ENCODE measurements around the gene SESN3. TPM values are rescaled to one million over a fixed set of nuclear protein-coding genes. Genes with fewer than 3 reads are reported as not detected.
"Not testable (repeated sequence)": the region's sequence is repeated elsewhere in the genome, so short reads cannot be mapped to it uniquely, and the experiment has no call there.

SESN3 gene
- total RNA-seq, 1 donor from 2014 or later: 7.0 TPM

- DNase-seq (ENCODE audit: low spot score) (no peak), ATAC-seq (no peak)
Observed at GRCh38 chr11:95252586-95252985, 21.6 kb upstream of the SESN3 start.

DNA sequence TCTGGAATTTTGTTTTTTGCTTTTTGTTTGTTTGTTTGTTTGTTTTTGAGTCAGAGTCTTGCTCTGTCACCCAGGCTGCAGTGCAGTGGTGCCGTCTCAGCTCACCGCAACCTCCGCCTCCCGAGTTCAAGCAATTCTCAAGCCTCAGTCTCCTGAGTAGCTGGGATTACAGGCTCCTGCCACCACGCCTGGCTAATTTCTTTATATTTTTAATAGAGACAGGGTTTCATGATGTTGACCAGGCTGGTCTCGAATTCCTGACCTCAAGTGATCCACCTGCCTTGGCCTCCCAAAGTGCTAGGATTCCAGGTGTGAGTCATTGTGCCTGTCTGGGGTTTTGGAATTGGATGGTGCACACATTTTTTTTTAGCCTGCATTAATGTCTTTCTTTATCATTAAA is 20.9 kb upstream of the SESN3 start:
- ATAC-seq; DNase-seq (ENCODE audit: low spot score): not testable (repeated sequence)

DNA sequence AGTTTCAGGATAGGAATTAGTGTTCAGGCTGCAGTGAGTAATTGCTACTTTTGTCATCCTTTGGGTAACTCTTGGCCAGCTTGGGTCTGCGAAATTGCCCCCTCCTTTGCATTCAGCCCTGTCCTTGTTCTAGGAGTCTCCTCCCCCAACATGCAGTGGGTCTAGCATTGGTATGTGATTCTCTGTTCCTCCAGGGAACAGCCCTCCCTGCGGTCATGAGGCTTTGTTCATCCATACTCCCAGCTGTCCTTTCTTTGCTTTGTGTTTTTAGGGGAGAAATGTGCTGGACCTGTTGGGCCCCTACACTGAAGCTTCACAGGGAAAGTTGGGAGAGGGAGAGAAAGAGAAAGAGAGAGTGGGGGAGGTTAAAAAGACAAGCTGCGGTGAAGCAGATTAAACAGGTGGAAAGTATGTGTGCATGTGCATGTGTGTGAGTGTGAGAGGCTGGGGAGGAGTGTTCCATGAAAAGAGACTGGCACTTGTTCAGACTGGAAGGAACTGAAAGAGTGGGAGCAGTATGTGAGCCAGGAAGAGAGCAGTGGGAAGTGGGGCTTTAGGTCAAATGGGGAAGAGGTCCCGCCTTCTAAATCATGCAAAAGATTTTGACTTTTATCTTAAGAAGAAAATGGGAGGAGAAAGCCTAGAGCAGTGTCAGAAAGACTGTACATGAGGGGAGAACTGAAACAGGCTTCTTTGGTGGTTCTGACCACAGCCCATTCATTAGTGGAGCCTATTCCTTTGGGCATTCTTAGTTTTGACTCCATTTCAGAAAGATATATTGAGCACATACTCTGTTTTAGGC is 17.9 kb upstream of the SESN3 start:
- DNase-seq (ENCODE audit: low spot score) (no peak), ATAC-seq (peak; percentile 32)

DNA sequence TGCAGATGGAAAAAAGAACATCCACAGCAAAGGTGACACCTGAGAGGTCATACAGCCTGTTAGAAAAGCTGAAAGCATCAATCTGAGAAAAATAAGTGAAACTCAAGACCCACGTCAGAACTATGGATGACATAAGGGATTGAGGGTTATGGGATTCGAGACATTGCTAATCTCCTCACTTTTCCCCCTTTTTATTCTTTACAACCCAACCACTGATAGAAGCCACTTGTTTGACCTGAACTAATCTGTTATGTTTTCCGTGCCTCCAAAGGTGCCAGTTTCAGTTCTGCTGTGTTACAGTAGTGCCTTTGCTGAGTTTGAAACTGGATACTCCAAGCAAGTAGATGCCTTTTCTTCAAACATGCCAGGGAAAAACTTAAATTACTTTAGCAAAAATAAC is 16.9 kb upstream of the SESN3 start:
- ATAC-seq (no peak), DNase-seq (ENCODE audit: low spot score) (no peak)

GRCh38 chr11:95247127-95247684 is 16.2 kb upstream of the SESN3 start:
- ATAC-seq: no peak
- DNase-seq (ENCODE audit: low spot score): no peak

DNA sequence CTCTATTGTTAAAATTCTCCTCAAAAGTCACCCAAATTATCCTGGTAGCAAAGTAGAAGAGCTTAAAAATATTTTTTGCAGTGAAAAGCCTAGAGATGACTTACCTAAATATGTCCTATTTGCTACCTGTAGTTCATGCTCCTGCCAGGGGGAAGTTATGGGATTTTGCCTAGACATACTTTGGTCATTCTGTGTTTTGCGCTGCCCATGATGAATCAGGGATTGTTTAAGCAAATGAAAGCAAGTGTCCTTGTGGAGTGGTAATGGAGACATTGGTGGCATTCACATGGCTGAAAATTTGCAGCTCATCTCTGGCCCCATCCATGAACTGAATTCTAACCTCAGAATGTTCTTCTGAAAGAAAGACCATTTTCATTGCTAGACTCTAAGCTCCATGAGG is 14.6 kb upstream of the SESN3 start:
- ATAC-seq (no peak), DNase-seq (ENCODE audit: low spot score) (no peak)

DNA sequence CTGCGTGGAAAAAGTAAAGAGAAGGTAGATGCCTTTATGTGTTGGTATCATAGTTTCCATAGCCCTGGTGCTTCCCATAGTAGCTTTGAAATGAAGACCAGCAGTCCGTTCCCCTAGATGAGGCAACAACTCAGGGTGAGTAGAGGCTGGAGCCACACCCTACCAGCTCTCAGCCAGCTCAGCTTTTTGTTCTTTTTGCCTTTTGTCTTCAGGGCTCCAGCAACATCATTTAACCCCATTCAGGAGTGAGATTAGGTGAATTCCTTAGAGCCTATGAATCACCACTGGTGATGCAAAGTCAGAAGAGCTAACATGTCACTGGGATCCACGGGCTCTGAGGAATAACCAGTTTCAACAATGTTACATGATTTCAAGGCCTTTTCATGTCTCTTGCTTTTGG is 14.0 kb upstream of the SESN3 start:
- ATAC-seq: no peak
- DNase-seq (ENCODE audit: low spot score): no peak

GRCh38 chr11:95243673-95244072 is 12.7 kb upstream of the SESN3 start:
- no peak for ATAC-seq
- no peak for DNase-seq (ENCODE audit: low spot score)

- ATAC-seq (no peak), DNase-seq (ENCODE audit: low spot score) (no peak)
Observed at GRCh38 chr11:95242845-95243605, 12.0 kb upstream of the SESN3 start.

- ATAC-seq (no peak), DNase-seq (ENCODE audit: low spot score) (no peak)
Observed at GRCh38 chr11:95242091-95242844, 11.3 kb upstream of the SESN3 start.

DNA sequence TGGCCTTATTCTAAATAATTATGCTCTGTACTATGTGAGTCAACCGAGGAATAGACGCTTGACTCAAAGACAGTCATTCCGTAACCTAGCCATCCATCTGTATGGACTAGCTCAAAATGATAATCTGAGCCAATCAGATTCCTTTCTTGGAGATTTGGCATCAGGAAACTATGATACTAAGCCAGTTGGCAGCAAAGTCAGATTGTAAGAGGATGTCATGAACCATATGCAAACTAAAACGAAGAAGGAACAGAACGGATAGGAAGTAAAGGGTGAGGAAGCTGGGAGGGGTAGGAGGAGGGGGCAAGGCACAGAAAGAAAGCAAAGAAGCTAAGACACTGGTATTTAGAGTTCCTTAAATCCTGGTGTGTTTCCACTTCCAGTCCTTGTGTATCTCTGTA is 10.7 kb upstream of the SESN3 start:
- DNase-seq (ENCODE audit: low spot score): no peak
- peak; percentile 24 for ATAC-seq

DNA sequence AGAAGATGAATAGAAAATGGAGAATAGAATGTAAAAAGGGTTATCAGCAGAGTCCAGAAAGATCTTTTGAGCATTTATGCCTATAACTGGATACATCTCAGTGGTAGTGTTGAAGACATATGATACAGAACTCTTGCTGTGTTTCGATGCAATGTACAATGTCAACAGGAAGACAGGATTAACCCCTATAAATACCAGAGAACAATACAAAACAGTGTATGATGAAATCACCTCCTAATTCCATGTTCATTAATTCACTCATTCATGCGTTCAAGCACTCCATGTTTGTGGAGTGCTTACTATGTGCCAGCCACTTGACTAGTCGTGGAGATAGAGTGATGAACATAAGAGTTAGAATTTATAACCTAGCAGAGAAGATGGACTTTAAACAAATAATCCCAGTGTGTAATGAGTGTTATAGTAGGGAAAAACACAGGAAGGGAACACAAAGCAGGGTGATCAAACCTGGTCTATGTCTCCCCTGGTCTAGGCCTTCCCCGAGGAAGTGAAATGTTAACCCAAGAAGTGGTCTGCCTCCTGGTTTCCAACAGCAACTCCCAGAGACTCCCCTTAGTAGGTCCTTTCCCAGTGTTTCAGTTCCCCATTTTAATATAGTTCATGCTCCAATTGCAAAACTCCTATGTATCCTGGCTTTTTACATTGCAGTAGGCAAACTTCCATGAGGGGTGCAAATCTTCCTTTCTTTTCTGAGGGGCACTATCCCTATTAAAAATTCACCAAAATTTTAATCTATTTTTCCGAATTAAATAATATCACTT is 9.1 kb upstream of the SESN3 start:
- DNase-seq (ENCODE audit: low spot score) (no peak), ATAC-seq (no peak)

GRCh38 chr11:95232666-95233065 is 1.7 kb upstream of the SESN3 start:
- no peak for ATAC-seq
- DNase-seq (ENCODE audit: low spot score): no peak

GRCh38 chr11:95231881-95232605 is 1.0 kb upstream of the SESN3 start:
- ATAC-seq (peak; percentile 47), DNase-seq (ENCODE audit: low spot score) (peak; percentile 77)

DNA sequence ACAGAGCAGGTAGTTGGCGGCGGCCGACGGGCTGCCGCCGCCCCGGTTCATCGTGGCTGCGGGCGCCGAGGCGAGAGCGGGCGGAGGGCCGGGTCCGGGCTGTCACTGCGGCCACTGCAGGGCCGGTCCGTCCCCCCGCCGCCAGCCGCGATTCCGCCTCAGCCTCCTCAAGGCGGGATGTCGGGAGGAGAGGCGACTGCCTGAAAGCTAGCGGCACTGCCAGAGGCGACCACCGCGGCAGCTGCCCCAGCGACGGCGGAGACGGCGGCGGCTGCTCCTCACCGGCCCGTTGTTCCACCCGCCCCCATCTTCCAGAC is 234 bp downstream of the SESN3 start:
- ATAC-seq: peak; percentile 17
- no peak for DNase-seq (ENCODE audit: low spot score)

DNA sequence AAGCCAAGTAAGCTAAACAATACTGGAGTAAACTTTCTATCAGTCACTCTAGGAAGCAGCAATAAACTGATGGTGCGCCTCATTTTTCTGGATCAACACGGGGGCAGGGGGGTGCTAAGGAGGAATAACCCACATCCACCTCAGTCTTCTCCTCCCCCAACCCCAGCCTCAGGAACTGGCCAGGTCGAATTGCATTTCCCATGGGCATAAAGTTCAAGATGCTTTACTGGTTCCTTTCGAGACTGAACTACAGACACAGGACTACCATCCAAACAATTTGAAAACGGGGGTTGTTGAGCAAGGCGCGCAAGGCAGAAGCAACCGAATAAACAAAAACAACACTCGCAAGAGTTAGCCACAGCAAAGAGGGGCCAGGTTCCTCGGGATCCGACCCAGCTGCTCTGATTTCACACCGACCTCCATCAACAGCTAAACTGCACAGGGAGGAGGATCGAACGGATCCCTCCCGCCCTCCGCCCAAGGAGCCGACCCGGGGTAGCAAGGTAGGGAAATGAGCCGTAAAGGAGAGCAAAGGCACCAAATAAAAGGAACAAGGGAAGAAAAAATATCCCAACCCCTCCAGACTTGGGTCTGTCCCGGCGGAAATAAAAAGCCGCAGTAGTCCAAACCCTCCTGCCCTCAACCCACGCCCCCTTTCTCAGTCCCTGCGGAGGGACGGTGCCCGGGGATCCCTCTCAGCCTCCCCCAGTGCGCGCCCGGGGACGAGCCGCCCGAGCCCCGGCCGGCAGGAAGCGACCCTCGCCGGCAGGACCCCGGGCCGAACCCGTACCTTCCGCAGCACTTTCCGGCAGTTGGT is 801 bp downstream of the SESN3 start:
- ATAC-seq: no peak

DNA sequence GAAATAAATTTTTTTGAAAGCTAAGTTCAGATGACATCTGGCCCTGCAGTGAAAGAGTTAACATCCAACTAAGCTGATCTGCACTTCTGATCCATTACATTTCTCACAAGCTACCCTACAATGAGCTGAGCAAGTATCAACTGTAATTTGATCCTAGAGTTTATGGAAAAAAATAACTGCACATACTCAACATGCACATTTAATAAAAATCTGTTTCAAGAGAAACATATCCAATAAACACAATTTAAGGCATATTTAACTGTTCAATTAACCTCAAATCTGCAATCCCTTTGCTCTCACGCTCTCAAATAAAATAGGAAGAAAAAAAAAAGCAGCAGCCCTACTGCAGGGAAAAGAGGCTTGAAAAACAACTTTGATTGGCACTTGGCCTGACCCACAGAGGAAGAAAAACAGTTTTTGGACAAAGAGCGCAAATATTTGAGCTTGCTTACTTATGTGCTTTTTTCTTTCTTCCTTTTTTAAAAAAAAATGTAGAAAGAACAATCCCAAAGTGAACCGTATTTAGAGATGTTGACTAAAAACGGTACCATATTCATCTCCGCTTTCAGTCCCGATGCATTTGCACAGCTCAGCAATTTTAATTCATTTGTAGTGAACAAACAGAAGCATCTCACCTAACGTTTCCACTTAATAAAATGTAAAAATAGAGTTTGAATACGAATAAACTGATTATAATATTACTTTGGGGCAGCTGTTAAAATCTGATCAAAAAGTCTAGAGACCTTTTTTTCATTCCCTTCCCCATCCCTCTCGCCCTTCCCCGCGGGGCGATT is 1.6 kb downstream of the SESN3 start:
- ATAC-seq (no peak), DNase-seq (ENCODE audit: low spot score) (no peak)

More for the DNA sequence above, 801 bp downstream of the SESN3 start:
- peak; percentile 58 for DNase-seq (ENCODE audit: low spot score)

GRCh38 chr11:95228081-95228749 is 2.8 kb downstream of the SESN3 start:
- ATAC-seq: no peak
- no peak for DNase-seq (ENCODE audit: low spot score)

Measured in left lobe of liver (tissue), 2 donors.